ENCODE data around the gene ASPHD2.

Gene ASPHD2

DNA sequence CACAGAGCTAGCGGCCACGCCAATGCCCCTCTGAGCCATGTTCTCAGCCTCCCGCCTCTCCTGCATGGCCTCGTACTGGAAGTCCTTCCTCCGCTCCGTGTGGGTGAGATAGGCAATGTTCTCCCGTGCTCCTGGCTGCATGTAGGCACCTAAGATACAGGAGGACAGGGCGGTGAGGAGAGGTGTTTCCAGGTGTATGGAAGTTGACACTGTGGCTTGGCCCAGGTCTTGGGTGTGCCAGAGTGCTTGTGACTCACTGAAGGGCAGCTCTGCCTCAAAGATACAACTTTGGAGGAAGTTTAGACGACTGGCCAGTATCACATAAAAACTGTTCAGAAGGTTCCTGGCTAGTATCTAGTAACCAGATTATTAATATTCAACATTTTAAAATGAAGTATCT lies 63.2 kb downstream of the ASPHD2 start:
- no peak overlapping the region for H3K4me2 ChIP-seq (ENCODE audit: insufficient read depth, low read length)
- no peaks in the 10 kb centered on the region for H3K9me3 ChIP-seq (ENCODE audit: insufficient read depth, low read length, severe bottlenecking)
- peaks cover 10% of the 10 kb centered on the region; the same call in 1 of the 2 replicates for H3K79me2 ChIP-seq (ENCODE audit: insufficient read depth, low read length)
- H3K36me3 ChIP-seq (ENCODE audit: insufficient read depth, low read length) = peaks cover 95% of the 10 kb centered on the region
- ATAC-seq (ENCODE audit: insufficient read depth, low read depth) (no peak), DNase-seq (no peak)
- peaks cover 8% of the 10 kb centered on the region; the same call in 1 of the 2 replicates for H4K20me1 ChIP-seq (ENCODE audit: insufficient read depth, low read length)
- H3K27me3 ChIP-seq (ENCODE audit: insufficient read depth, low read length, poor library complexity) = no peaks in the 10 kb centered on the region
- H2AFZ ChIP-seq (ENCODE audit: low read depth, low read length) = no peak overlapping the region
- no peak overlapping the region for H3K4me3 ChIP-seq (ENCODE audit: low read depth in 1 of 2, low read length in 2 of 2)
- no peak overlapping the region for H3K9ac ChIP-seq (ENCODE audit: low read depth, low read length)
- no peak overlapping the region for H3K27ac ChIP-seq (ENCODE audit: low read length)
- H3K4me1 ChIP-seq (ENCODE audit: insufficient read depth, low read length) = peaks cover 31% of the 10 kb centered on the region
- TF ChIP-seq, protein P1, sequence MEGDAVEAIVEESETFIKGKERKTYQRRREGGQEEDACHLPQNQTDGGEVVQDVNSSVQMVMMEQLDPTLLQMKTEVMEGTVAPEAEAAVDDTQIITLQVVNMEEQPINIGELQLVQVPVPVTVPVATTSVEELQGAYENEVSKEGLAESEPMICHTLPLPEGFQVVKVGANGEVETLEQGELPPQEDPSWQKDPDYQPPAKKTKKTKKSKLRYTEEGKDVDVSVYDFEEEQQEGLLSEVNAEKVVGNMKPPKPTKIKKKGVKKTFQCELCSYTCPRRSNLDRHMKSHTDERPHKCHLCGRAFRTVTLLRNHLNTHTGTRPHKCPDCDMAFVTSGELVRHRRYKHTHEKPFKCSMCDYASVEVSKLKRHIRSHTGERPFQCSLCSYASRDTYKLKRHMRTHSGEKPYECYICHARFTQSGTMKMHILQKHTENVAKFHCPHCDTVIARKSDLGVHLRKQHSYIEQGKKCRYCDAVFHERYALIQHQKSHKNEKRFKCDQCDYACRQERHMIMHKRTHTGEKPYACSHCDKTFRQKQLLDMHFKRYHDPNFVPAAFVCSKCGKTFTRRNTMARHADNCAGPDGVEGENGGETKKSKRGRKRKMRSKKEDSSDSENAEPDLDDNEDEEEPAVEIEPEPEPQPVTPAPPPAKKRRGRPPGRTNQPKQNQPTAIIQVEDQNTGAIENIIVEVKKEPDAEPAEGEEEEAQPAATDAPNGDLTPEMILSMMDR (IDR thresholded peaks at IDR 0.05; ENCODE audit: borderline replicate concordance, extremely low read depth, low read length, poor library complexity, severe bottlenecking) = no peak
- no peak for TF ChIP-seq EZH2 (IDR thresholded peaks at IDR 0.05; ENCODE audit: borderline replicate concordance, low read depth, low read length, severe bottlenecking)

DNA sequence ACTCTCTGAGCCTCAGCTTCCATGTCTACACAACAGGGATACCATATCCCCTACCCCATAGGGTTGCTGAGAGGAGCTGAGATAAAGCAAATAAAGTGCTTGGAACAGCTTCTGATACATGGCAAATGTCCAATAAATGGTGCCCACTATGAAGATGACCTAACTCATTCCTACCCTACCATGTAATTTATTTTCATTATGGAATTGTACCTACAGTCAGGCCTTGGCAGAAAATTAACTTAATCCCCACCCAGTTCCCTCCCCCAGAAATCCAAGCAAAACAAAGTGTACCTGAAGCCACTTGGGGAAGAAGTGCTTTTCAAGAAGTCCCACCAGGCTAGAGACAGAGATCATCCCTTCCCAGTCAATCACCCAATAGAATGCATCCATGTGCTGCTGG lies 65.4 kb downstream of the ASPHD2 start:
- Histone ChIP-seq H3K4me3 (ENCODE audit: low read depth in 1 of 2, low read length in 2 of 2) (no peak overlapping the region), H3K9ac (ENCODE audit: low read depth, low read length) (no peak overlapping the region), H4K20me1 (ENCODE audit: insufficient read depth, low read length) (peaks cover 10% of the 10 kb centered on the region; the same call in 1 of the 2 replicates), H3K4me1 (ENCODE audit: insufficient read depth, low read length) (peaks cover 8% of the 10 kb centered on the region; the same call in 1 of the 2 replicates), H3K4me2 (ENCODE audit: insufficient read depth, low read length) (no peak overlapping the region), H3K27me3 (ENCODE audit: insufficient read depth, low read length, poor library complexity) (no peaks in the 10 kb centered on the region), H2AFZ (ENCODE audit: low read depth, low read length) (no peak overlapping the region), H3K27ac (ENCODE audit: low read length) (no peak overlapping the region), H3K36me3 (ENCODE audit: insufficient read depth, low read length) (peaks cover 91% of the 10 kb centered on the region), H3K9me3 (ENCODE audit: insufficient read depth, low read length, severe bottlenecking) (no peaks in the 10 kb centered on the region), H3K79me2 (ENCODE audit: insufficient read depth, low read length) (peaks cover 14% of the 10 kb centered on the region; the same call in 1 of the 2 replicates)
- TF ChIP-seq, protein P1 (IDR thresholded peaks at IDR 0.05; ENCODE audit: borderline replicate concordance, extremely low read depth, low read length, poor library complexity, severe bottlenecking) = no peak
- TF ChIP-seq EZH2 (IDR thresholded peaks at IDR 0.05; ENCODE audit: borderline replicate concordance, low read depth, low read length, severe bottlenecking) = no peak
- DNase-seq (no peak), ATAC-seq (ENCODE audit: insufficient read depth, low read depth) (no peak)
